K562 (cell line): ENCODE measurements around the gene IP6K3. TPM values are rescaled to one million over a fixed set of nuclear protein-coding genes. Genes with fewer than 3 reads are reported as not detected.

Experiments used
- ATAC-seq: fragments of 200-7000 bp; cut with Tn5 transposase; 3 replicates; pipeline ENCODE4 v1.9.1; 2020; ENCODE audit warnings: moderate library complexity
- BruUV-seq: library from RNA; stranded (reverse); fragments of 400-500 nt; replicated peaks from 2 replicates; lab custom pipeline; 2021; lab: Mats Ljungman, UMichigan
- CTCF ChIA-PET: fragments of 300-600 bp; formaldehyde crosslinking; extraction: SDS; loops from one replicate; lab custom pipeline; 2021; ENCODE audit warnings: low intra/inter-chr PET ratio; lab: Yijun Ruan, JAX
- POLR2A ChIA-PET: fragments of 300-600, 350-650 bp; sonication (Branson Sonifier 250); formaldehyde crosslinking; extraction: SDS; loops from one replicate; lab custom pipeline; 2021; ENCODE audit warnings: antibody characterized with exemption, inconsistent platforms; lab: Yijun Ruan, JAX
- DNase-seq, 4 experiments: peaks; one replicate each; pipeline versions ENCODE4 v3.0.0 to v3.0.0-alpha.2; 2011 to 2018; ENCODE audit warnings: low spot score in 3 of 4, mixed read lengths in 3 of 4; ENCODE audit errors: extremely low read depth in 1 of 4
- FAIRE-seq: peaks from 2 replicates; lab custom pipeline; 2011; peaks lifted over from hg19 to GRCh38; lab: Jason Lieb, UNC
- H2AFZ ChIP-seq: 2 replicates; pipeline ENCODE4 v1.6.0; 2011; ENCODE audit warnings: low read depth, low read length, control low read depth, inconsistent platforms
- H3K27ac ChIP-seq: fragments of 200-600 bp; 3 replicates; pipeline ENCODE4 v1.8.0; 2011; ENCODE audit warnings: low read depth, mild to moderate bottlenecking, control low read depth, inconsistent platforms, low read length, moderate library complexity, mixed read lengths; ENCODE audit errors: extremely low read depth
- H3K27me3 ChIP-seq, 2 experiments: fragments of 300-600 bp in 1 of 2; 2 replicates in 1 of 2; 3 replicates in 1 of 2; pipeline versions ENCODE4 v1.6.0 to v1.8.0; 2011; ENCODE audit warnings: inconsistent platforms in 2 of 2, low read length in 2 of 2, mild to moderate bottlenecking in 1 of 2, mixed read lengths in 1 of 2, moderate library complexity in 1 of 2; ENCODE audit not compliant: control insufficient read depth in 2 of 2, insufficient read depth in 2 of 2
- H3K36me3 ChIP-seq: fragments of 300-600 bp; 3 replicates; pipeline ENCODE4 v1.8.0; 2011; ENCODE audit warnings: mild to moderate bottlenecking, low read length, inconsistent platforms; ENCODE audit not compliant: control insufficient read depth, insufficient read depth
- H3K4me1 ChIP-seq, 2 experiments: fragments of 200-600 bp in 1 of 2; replicated peaks in 1 of 2; 2 replicates in 1 of 2; 3 replicates in 1 of 2; pipeline versions ENCODE4 v1.5.1 to v1.8.0; 2011; ENCODE audit warnings: inconsistent platforms in 2 of 2, low read length in 2 of 2, mild to moderate bottlenecking in 1 of 2, mixed read lengths in 1 of 2, moderate library complexity in 1 of 2; ENCODE audit not compliant: control insufficient read depth in 2 of 2, insufficient read depth in 2 of 2
- H3K4me2 ChIP-seq: 2 replicates; pipeline ENCODE4 v1.6.1; 2011; ENCODE audit warnings: low read length, control low read depth, inconsistent platforms, mixed read lengths; ENCODE audit not compliant: insufficient read depth
- H3K4me3 ChIP-seq: fragments of 200-600 bp; sonication (generic), shearing (Covaris generic); 2 replicates; pipeline ENCODE4 v1.5.1; 2016; ENCODE audit warnings: control low read depth, inconsistent platforms
- H3K79me2 ChIP-seq: fragments of 200-600 bp; 3 replicates; pipeline ENCODE4 v1.8.0; 2011; ENCODE audit warnings: low read length, inconsistent platforms; ENCODE audit not compliant: control insufficient read depth, insufficient read depth
- H3K9ac ChIP-seq, 2 experiments: 2 replicates each; pipeline versions ENCODE4 v1.6.0 to v1.6.1; 2011; ENCODE audit warnings: low read depth in 2 of 2, low read length in 2 of 2, control low read depth in 1 of 2, inconsistent platforms in 1 of 2, mild to moderate bottlenecking in 1 of 2, mixed read lengths in 1 of 2; ENCODE audit not compliant: insufficient read depth in 1 of 2
- H3K9me1 ChIP-seq: one replicate; pipeline ENCODE4 v1.6.0; 2011; ENCODE audit warnings: inconsistent platforms, mild to moderate bottlenecking, low read length, moderate library complexity; ENCODE audit not compliant: control insufficient read depth, insufficient read depth
- H3K9me3 ChIP-seq: replicated peaks from 2 replicates; pipeline ENCODE4 v1.5.1; 2011; ENCODE audit warnings: low read depth, low read length, inconsistent platforms; ENCODE audit not compliant: control insufficient read depth, insufficient read depth
- H4K20me1 ChIP-seq: replicated peaks from 2 replicates; pipeline ENCODE4 v1.6.1; 2011; ENCODE audit warnings: low read length, inconsistent platforms, mixed read lengths; ENCODE audit not compliant: control insufficient read depth, insufficient read depth
- ATF4 ChIP-seq: fragments of 450-650 bp; formaldehyde crosslinking; IDR thresholded peaks from 2 replicates; pipeline ENCODE4 v1.4.0; 2022; ENCODE audit warnings: mild to moderate bottlenecking, moderate library complexity
- HEY1 ChIP-seq: fragments of 250-450 bp; sonication (Bioruptor Pico); IDR thresholded peaks from 2 replicates; pipeline ENCODE4 v1.5.0; 2020; ENCODE audit warnings: mild to moderate bottlenecking, moderate library complexity, borderline replicate concordance
- NFIC ChIP-seq: fragments of 450-650 bp; IDR thresholded peaks from 2 replicates; pipeline ENCODE4 v1.6.1; 2017; ENCODE audit warnings: mild to moderate bottlenecking, inconsistent platforms
- NR2C2 ChIP-seq, 2 experiments: fragments of 200-800 bp in 1 of 2; sonication (Bioruptor generic) in 1 of 2; sonication (generic) in 1 of 2; formaldehyde crosslinking in 1 of 2; IDR thresholded peaks; 2 replicates each; pipeline versions ENCODE4 v1.6.1 to v1.8.0; 2016 to 2022; ENCODE audit warnings: mild to moderate bottlenecking in 1 of 2, missing compliant biosample characterization in 1 of 2, missing genetic modification characterization in 1 of 2, missing genetic modification reagents in 1 of 2
- ZKSCAN8 ChIP-seq: fragments of 200-800 bp; sonication (Bioruptor generic); IDR thresholded peaks from 2 replicates; pipeline ENCODE4 v1.6.1; 2016; ENCODE audit warnings: missing genetic modification characterization, missing compliant biosample characterization
- ZNF24 ChIP-seq: fragments of 450-650 bp; IDR thresholded peaks from 2 replicates; pipeline ENCODE4 v1.6.1; 2016
- WGBS: fragments of 100-300 bp; shearing (Covaris generic); methylation state at CpG from one replicate; pipeline ENCODE4 v1.1.6; 2016; ENCODE audit warnings: low coverage, mixed read lengths; ENCODE audit not compliant: insufficient coverage; ENCODE audit errors: missing lambda C conversion rate; 5-methylcytosine and 5-hydroxymethylcytosine counted together
- in situ Hi-C: fragments of 300-500 bp; cut with MboI; formaldehyde crosslinking; loops from 4 replicates; pipeline ENCODE4 v1.15.0; 2018; ENCODE audit warnings: inconsistent platforms, mixed read lengths
- intact Hi-C: fragments of 100-400 bp; cut with micrococcal nuclease; formaldehyde crosslinking; loops from 2 replicates; pipeline ENCODE4 v1.14.2; 2022
- polyA plus RNA-seq, 8 experiments: library from polyadenylated mRNA; depleted of rRNA in 4 of 8; stranded (reverse) in 5 of 8; unstranded in 3 of 8; fragments of >200 nt; fragmentation: Nextera tagmentation in 2 of 8; fragmentation: Illumina TruSeq in 1 of 8; extraction: Ambion mirVana in 2 of 8; extraction: Trizol in 1 of 8; gene quantifications; 2 replicates each; pipeline versions ENCODE4 v1.2.1 to v1.2.3, GENCODE V29; 2011 to 2014; ENCODE audit warnings: inconsistent platforms in 1 of 8, missing spikeins in 1 of 8
- total RNA-seq, 7 experiments: library from RNA; depleted of rRNA in 6 of 7; stranded (reverse); fragments of >200 nt in 6 of 7; fragmentation: Illumina TruSeq in 2 of 7; extraction: Trizol in 2 of 7; gene quantifications; 2 replicates each; pipeline versions ENCODE4 v1.2.1 to v1.2.3, GENCODE V29; 2011 to 2021; ENCODE audit warnings: low replicate concordance in 1 of 7

Gene IP6K3
- total and polyA plus RNA-seq, 9 of the 15 experiments (the other 6 are each of a cell fraction or from before 2014, with no cell fraction given) = not detected

DNA sequence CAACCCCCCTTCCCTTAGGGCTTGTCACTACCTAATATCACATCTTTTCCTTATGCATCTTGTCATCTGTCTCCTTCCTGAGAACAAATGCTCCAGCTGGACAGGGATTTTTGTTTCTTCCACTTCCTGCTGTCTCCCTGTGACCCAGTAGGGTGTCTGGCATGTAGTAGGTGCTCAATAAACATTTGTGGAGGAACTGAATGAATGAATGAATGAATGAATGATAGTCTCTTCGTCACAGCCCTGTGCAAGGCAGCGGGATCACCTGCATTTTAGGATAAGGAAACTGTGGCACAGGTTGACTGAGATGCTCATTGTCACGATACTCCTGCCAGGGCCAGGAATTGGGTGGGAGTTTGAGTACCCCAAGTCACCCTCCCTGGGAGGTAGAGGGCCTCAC lies 28.1 kb upstream of the IP6K3 start:
- DNase-seq (no peak), FAIRE-seq (no peak), ATAC-seq (no peak)
- H3K27ac ChIP-seq = no peak overlapping the region
- H3K4me3 ChIP-seq = no peak overlapping the region
- ChIA-PET POLR2A (interaction anchor here (0.6 to 0.7 kb wide), 2 partner anchors 63 to 292 kb away, joined by 3 to 4 read pairs; partner anchors contain the start of gene UQCC2), CTCF (no interaction called here)
- H3K9me1 ChIP-seq = no peaks in the 10 kb centered on the region
- no peak overlapping the region for H3K9ac ChIP-seq
- peaks cover 69% of the 10 kb centered on the region; the same call in 2 of the 3 replicates for H3K36me3 ChIP-seq
- no peak overlapping the region for H3K4me2 ChIP-seq
- peaks cover 8 to 10% of the 10 kb centered on the region in 2 experiments; a peak in 4 of 5 replicates for H3K27me3 ChIP-seq
- H3K4me1 ChIP-seq = peaks cover 3 to 15% of the 10 kb centered on the region in 2 experiments; a peak in 3 of 5 replicates
- H4K20me1 ChIP-seq = peaks cover 35% of the 10 kb centered on the region
- H2AFZ ChIP-seq = no peak overlapping the region
- in situ Hi-C loops = loop anchor here (5.0 kb wide), 1 partner anchor 258 kb away; no protein-coding TSS in a partner anchor
- H3K9me3 ChIP-seq = no peaks in the 10 kb centered on the region
- no peaks in the 10 kb centered on the region for H3K79me2 ChIP-seq
- TF ChIP-seq HEY1 (CRISPR knock-in tag) (no peak), ATF4 (no peak), ZNF24 (peak; percentile 96), NFIC (no peak), NR2C2 (CRISPR knock-in tag; IDR thresholded peaks at IDR 0.05) (no peak), NR2C2 (tag; IDR thresholded peaks at IDR 0.05) (no peak), ZKSCAN8 (CRISPR knock-in tag) (no peak)
- TF ChIP-seq, all 486 proteins: peak for 1
- no TSS peak for BruUV-seq
- intact Hi-C loops = loop anchor here (5.0 kb wide), 1 partner anchor 68 kb away; no protein-coding TSS in a partner anchor
- 100% methylated on average over 3 of the region's 3 CpGs for WGBS
